ENCODE measurements around the gene ZXDC.

ZXDC gene

GRCh38 chr3:126512026-126512425 lies 36.3 kb upstream of the ZXDC start:
- DNase-seq (ENCODE audit: low read depth in 2 of 2) = no peak

GRCh38 chr3:126511291-126511690 lies 35.6 kb upstream of the ZXDC start:
- DNase-seq (ENCODE audit: low read depth in 2 of 2) = no peak

- no peak for DNase-seq (ENCODE audit: low read depth in 2 of 2)
Measured at GRCh38 chr3:126510308-126510910, 34.7 kb upstream of the ZXDC start.

GRCh38 chr3:126509597-126510307 lies 34.1 kb upstream of the ZXDC start:
- no peak for DNase-seq (ENCODE audit: low read depth in 2 of 2)

- no peak for DNase-seq (ENCODE audit: low read depth in 2 of 2)
Measured at GRCh38 chr3:126508564-126508964, 32.9 kb upstream of the ZXDC start.

GRCh38 chr3:126507886-126508285 lies 32.2 kb upstream of the ZXDC start:
- no peak for DNase-seq (ENCODE audit: low read depth in 2 of 2)

GRCh38 chr3:126503701-126504100 lies 28.0 kb upstream of the ZXDC start:
- DNase-seq (ENCODE audit: low read depth in 2 of 2) = no peak

- DNase-seq (ENCODE audit: low read depth in 2 of 2) = no peak
Measured at GRCh38 chr3:126502656-126503055, 27.0 kb upstream of the ZXDC start.

GRCh38 chr3:126501736-126502135 lies 26.0 kb upstream of the ZXDC start:
- DNase-seq (ENCODE audit: low read depth in 2 of 2) = no peak

- no peak for DNase-seq (ENCODE audit: low read depth in 2 of 2)
Measured at GRCh38 chr3:126501054-126501453, 25.4 kb upstream of the ZXDC start.

- no peak for DNase-seq (ENCODE audit: low read depth in 2 of 2)
Measured at GRCh38 chr3:126500016-126500415, 24.3 kb upstream of the ZXDC start.

GRCh38 chr3:126499401-126499800 lies 23.7 kb upstream of the ZXDC start:
- DNase-seq (ENCODE audit: low read depth in 2 of 2) = no peak

GRCh38 chr3:126498929-126499328 lies 23.2 kb upstream of the ZXDC start:
- DNase-seq (ENCODE audit: low read depth in 2 of 2) = no peak

GRCh38 chr3:126498461-126498860 lies 22.8 kb upstream of the ZXDC start:
- DNase-seq (ENCODE audit: low read depth in 2 of 2) = no peak

GRCh38 chr3:126497956-126498355 lies 22.3 kb upstream of the ZXDC start:
- no peak for DNase-seq (ENCODE audit: low read depth in 2 of 2)

GRCh38 chr3:126496894-126497850 lies 21.5 kb upstream of the ZXDC start:
- DNase-seq (ENCODE audit: low read depth in 2 of 2) = no peak

GRCh38 chr3:126495786-126496185 lies 20.1 kb upstream of the ZXDC start:
- no peak for DNase-seq (ENCODE audit: low read depth in 2 of 2)

GRCh38 chr3:126494970-126495230 lies 19.2 kb upstream of the ZXDC start:
- no peak for DNase-seq (ENCODE audit: low read depth in 2 of 2)

GRCh38 chr3:126494204-126494969 lies 18.7 kb upstream of the ZXDC start:
- DNase-seq (ENCODE audit: low read depth in 2 of 2) = no peak

- no peak for DNase-seq (ENCODE audit: low read depth in 2 of 2)
Measured at GRCh38 chr3:126493739-126494138, 18.0 kb upstream of the ZXDC start.

- DNase-seq (ENCODE audit: low read depth in 2 of 2) = no peak
Measured at GRCh38 chr3:126493051-126493450, 17.4 kb upstream of the ZXDC start.
